Measurements from ENCODE around the gene PTGR2.

GRCh38 chr14:73842201-73842600, 9.4 kb upstream of the PTGR2 start:
- TF ChIP-seq REST (IDR thresholded peaks at IDR 0.05) (no peak), TAF1 (conservative IDR thresholded peaks at IDR 0.05) (no peak), YY1 (IDR thresholded peaks at IDR 0.05) (no peak)
- TF ChIP-seq, protein P1, sequence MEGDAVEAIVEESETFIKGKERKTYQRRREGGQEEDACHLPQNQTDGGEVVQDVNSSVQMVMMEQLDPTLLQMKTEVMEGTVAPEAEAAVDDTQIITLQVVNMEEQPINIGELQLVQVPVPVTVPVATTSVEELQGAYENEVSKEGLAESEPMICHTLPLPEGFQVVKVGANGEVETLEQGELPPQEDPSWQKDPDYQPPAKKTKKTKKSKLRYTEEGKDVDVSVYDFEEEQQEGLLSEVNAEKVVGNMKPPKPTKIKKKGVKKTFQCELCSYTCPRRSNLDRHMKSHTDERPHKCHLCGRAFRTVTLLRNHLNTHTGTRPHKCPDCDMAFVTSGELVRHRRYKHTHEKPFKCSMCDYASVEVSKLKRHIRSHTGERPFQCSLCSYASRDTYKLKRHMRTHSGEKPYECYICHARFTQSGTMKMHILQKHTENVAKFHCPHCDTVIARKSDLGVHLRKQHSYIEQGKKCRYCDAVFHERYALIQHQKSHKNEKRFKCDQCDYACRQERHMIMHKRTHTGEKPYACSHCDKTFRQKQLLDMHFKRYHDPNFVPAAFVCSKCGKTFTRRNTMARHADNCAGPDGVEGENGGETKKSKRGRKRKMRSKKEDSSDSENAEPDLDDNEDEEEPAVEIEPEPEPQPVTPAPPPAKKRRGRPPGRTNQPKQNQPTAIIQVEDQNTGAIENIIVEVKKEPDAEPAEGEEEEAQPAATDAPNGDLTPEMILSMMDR (IDR thresholded peaks at IDR 0.05; ENCODE audit: low read depth, low read length, missing input control), result no peak
